DND-41 (cell line): Measurements from ENCODE around the gene SLC4A9.

Experiments
- CTCF ChIP-seq: IDR thresholded peaks from 2 replicates; pipeline ENCODE4 v1.5.1; 2012; ENCODE audit warnings: borderline replicate concordance, low read length, moderate library complexity, mild to moderate bottlenecking; ENCODE audit not compliant: poor library complexity, severe bottlenecking; ENCODE audit errors: extremely low read depth
- EZH2 ChIP-seq: IDR thresholded peaks from 3 replicates; pipeline ENCODE4 v1.6.1; 2012; ENCODE audit warnings: borderline replicate concordance, low read depth, mild to moderate bottlenecking, moderate library complexity, low read length, inconsistent platforms; ENCODE audit not compliant: severe bottlenecking

GRCh38 chr5:140364472-140364765, 4.4 kb downstream of the SLC4A9 start:
- TF ChIP-seq CTCF (no peak), EZH2 (no peak)
